HEK293 (cell line): ENCODE measurements around the gene NCKAP1.

ENCODE experiments used
- KLF17 ChIP-seq: fragments of 450-650 bp; formaldehyde crosslinking; IDR thresholded peaks from 2 replicates; pipeline ENCODE4 v1.5.1; 2016; ENCODE audit warnings: missing biosample characterization, missing genetic modification characterization
- TCF7L2 ChIP-seq: IDR thresholded peaks from 2 replicates; pipeline ENCODE4 v1.6.1; 2011; ENCODE audit warnings: low read depth, mild to moderate bottlenecking, inconsistent platforms, low read length, moderate library complexity, borderline replicate concordance
- TSHZ1 ChIP-seq: fragments of 450-650 bp; formaldehyde crosslinking; IDR thresholded peaks from 2 replicates; pipeline ENCODE4 v1.5.1; 2016; ENCODE audit warnings: missing biosample characterization, missing genetic modification characterization, borderline replicate concordance
- ZEB2 ChIP-seq: fragments of 450-650 bp; formaldehyde crosslinking; IDR thresholded peaks from 2 replicates; pipeline ENCODE4 v1.5.1; 2016; ENCODE audit warnings: missing biosample characterization, missing genetic modification characterization
- ZNF140 ChIP-seq: fragments of 450-650 bp; formaldehyde crosslinking; IDR thresholded peaks from 2 replicates; pipeline ENCODE4 v1.5.1; 2016; ENCODE audit warnings: missing biosample characterization, missing genetic modification characterization
- ZNF221 ChIP-seq: fragments of 450-650 bp; formaldehyde crosslinking; IDR thresholded peaks from 2 replicates; pipeline ENCODE4 v1.5.1; 2017; ENCODE audit warnings: missing biosample characterization, missing genetic modification characterization, borderline replicate concordance
- ZNF501 ChIP-seq: fragments of 450-650 bp; formaldehyde crosslinking; IDR thresholded peaks from 2 replicates; pipeline ENCODE4 v1.5.1; 2016; ENCODE audit warnings: missing biosample characterization, missing genetic modification characterization
- ZNF768 ChIP-seq: fragments of 450-650 bp; formaldehyde crosslinking; IDR thresholded peaks from 2 replicates; pipeline ENCODE4 v1.5.1; 2018; ENCODE audit warnings: missing biosample characterization, mild to moderate bottlenecking, missing genetic modification characterization
- TF ChIP-seq, protein P1 (sequence below): fragments of 450-650 bp; formaldehyde crosslinking; IDR thresholded peaks from 2 replicates; pipeline ENCODE4 v1.5.1; 2016; ENCODE audit warnings: missing biosample characterization, missing genetic modification characterization

DNA sequence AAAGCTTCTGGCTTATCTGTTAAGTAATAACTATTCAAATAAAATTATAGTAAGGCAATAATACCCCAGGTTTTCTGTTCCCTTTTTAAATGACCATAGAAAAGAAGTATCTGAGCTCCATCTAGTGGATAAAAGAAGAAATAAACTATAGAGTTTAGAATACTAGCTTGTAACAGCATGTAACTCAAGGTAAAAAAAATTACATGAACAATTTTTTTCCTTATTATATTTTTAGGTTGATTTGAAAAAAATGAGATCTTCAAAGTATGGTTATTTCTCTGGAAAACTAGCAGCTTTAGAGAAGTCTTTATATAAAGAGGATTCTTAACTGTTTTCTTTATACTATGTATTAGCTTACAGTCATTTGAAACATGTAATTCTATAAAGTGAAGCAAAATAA, 58.1 kb downstream of the NCKAP1 start:
- TF ChIP-seq TCF7L2 (no peak), TSHZ1 (tag by site-specific recombination) (no peak), ZNF140 (tag by site-specific recombination) (no peak), ZEB2 (tag by site-specific recombination) (no peak), ZNF501 (tag by site-specific recombination) (no peak), KLF17 (tag by site-specific recombination) (no peak), ZNF221 (tag by site-specific recombination) (no peak), ZNF768 (no peak)
- TF ChIP-seq, protein P1, sequence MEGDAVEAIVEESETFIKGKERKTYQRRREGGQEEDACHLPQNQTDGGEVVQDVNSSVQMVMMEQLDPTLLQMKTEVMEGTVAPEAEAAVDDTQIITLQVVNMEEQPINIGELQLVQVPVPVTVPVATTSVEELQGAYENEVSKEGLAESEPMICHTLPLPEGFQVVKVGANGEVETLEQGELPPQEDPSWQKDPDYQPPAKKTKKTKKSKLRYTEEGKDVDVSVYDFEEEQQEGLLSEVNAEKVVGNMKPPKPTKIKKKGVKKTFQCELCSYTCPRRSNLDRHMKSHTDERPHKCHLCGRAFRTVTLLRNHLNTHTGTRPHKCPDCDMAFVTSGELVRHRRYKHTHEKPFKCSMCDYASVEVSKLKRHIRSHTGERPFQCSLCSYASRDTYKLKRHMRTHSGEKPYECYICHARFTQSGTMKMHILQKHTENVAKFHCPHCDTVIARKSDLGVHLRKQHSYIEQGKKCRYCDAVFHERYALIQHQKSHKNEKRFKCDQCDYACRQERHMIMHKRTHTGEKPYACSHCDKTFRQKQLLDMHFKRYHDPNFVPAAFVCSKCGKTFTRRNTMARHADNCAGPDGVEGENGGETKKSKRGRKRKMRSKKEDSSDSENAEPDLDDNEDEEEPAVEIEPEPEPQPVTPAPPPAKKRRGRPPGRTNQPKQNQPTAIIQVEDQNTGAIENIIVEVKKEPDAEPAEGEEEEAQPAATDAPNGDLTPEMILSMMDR (tag by site-specific recombination) = peak; percentile 36; the same call in 1 of the 2 replicates
